GM12878 (cell line): Measurements from ENCODE around the gene SSPN. TPM values are rescaled to one million over a fixed set of nuclear protein-coding genes. Genes with fewer than 3 reads are reported as not detected.

ENCODE experiments used
- ATAC-seq: fragments of 200-7000 bp; cut with Tn5 transposase; 3 replicates; pipeline ENCODE4 v1.9.1; 2020; ENCODE audit warnings: mild to moderate bottlenecking, moderate library complexity
- BruUV-seq: library from RNA; stranded (reverse); fragments of 400-500 nt; replicated peaks from 2 replicates; lab custom pipeline; 2021; lab: Mats Ljungman, UMichigan
- CTCF ChIA-PET: fragments of 300-600 bp; sonication (Branson Sonifier 250); formaldehyde crosslinking; extraction: SDS; loops from one replicate; lab custom pipeline; 2021; ENCODE audit warnings: inconsistent platforms; lab: Yijun Ruan, JAX
- POLR2A ChIA-PET: fragments of 350-600 bp; formaldehyde crosslinking; extraction: SDS; loops from one replicate; lab custom pipeline; 2021; ENCODE audit warnings: inconsistent platforms; lab: Charles Lee
- RAD21 ChIA-PET: fragments of 300-600 bp; sonication (Branson Sonifier 250); formaldehyde crosslinking; loops from one replicate; lab custom pipeline; 2023; ENCODE audit warnings: antibody characterized with exemption; ENCODE audit not compliant: unreplicated experiment; lab: Charles Lee
- SMC1A ChIA-PET: fragments of 300-600 bp; sonication (Branson Sonifier 250); formaldehyde crosslinking; loops from one replicate; lab custom pipeline; 2023; ENCODE audit not compliant: unreplicated experiment, uncharacterized antibody; lab: Charles Lee
- DNase-seq: peaks from one replicate; pipeline ENCODE4 v3.0.0-alpha.2; 2011; ENCODE audit warnings: low read depth, low spot score
- FAIRE-seq: peaks from 3 replicates; lab custom pipeline; 2011; peaks lifted over from hg19 to GRCh38; lab: Jason Lieb, UNC
- H2AFZ ChIP-seq: 2 replicates; pipeline ENCODE4 v1.6.0; 2011; ENCODE audit warnings: low read depth, low read length, control low read depth; ENCODE audit not compliant: control insufficient read depth
- H3K27ac ChIP-seq: 2 replicates; pipeline ENCODE4 v1.5.1; 2011; ENCODE audit warnings: control low read depth; ENCODE audit not compliant: control insufficient read depth, insufficient read depth
- H3K27me3 ChIP-seq, 2 experiments: replicated peaks in 1 of 2; 2 replicates each; pipeline versions ENCODE4 v1.6.0 to v1.6.1; 2011; ENCODE audit warnings: low read length in 1 of 2; ENCODE audit not compliant: control insufficient read depth in 2 of 2, insufficient read depth in 2 of 2
- H3K36me3 ChIP-seq, 2 experiments: 2 replicates each; pipeline ENCODE4 v1.5.1; 2011; ENCODE audit warnings: low read length in 1 of 2; ENCODE audit not compliant: control insufficient read depth in 2 of 2, insufficient read depth in 2 of 2
- H3K4me1 ChIP-seq: 2 replicates; pipeline ENCODE4 v1.6.1; 2011; ENCODE audit warnings: mild to moderate bottlenecking, low read length, moderate library complexity, mixed read lengths; ENCODE audit not compliant: control insufficient read depth, insufficient read depth
- H3K4me2 ChIP-seq: 2 replicates; pipeline ENCODE4 v1.6.0; 2011; ENCODE audit warnings: control low read depth; ENCODE audit not compliant: control insufficient read depth, insufficient read depth
- H3K4me3 ChIP-seq: fragments of 200-600 bp; sonication (generic); 2 replicates; pipeline ENCODE4 v1.5.1; 2016
- H3K79me2 ChIP-seq: 2 replicates; pipeline ENCODE4 v1.6.0; 2011; ENCODE audit warnings: low read length; ENCODE audit not compliant: control insufficient read depth, insufficient read depth
- H3K9ac ChIP-seq: 2 replicates; pipeline ENCODE4 v1.8.0; 2011; ENCODE audit warnings: low read length, control low read depth, mixed read lengths; ENCODE audit not compliant: control insufficient read depth, insufficient read depth
- H3K9me3 ChIP-seq: replicated peaks from 3 replicates; pipeline ENCODE4 v1.5.1; 2011; ENCODE audit warnings: mild to moderate bottlenecking, low read length; ENCODE audit not compliant: control insufficient read depth, insufficient read depth
- H4K20me1 ChIP-seq: 2 replicates; pipeline ENCODE4 v1.6.0; 2011; ENCODE audit not compliant: control insufficient read depth, insufficient read depth
- BHLHE40 ChIP-seq, 2 experiments: fragments of 450-650 bp in 1 of 2; IDR thresholded peaks; 2 replicates each; pipeline ENCODE4 v1.6.1; 2011 to 2017; ENCODE audit warnings: low read depth in 2 of 2, borderline replicate concordance in 1 of 2, improper control_type of control experiment in 1 of 2, low read length in 1 of 2, mild to moderate bottlenecking in 1 of 2
- CREB1 ChIP-seq: IDR thresholded peaks from 2 replicates; pipeline ENCODE4 v1.6.1; 2012; ENCODE audit warnings: low read depth, mild to moderate bottlenecking, inconsistent platforms
- HDAC2 ChIP-seq: fragments of 200-600 bp; sonication (generic); IDR thresholded peaks from 2 replicates; pipeline ENCODE4 v1.6.1; 2017
- MYB ChIP-seq: fragments of 150-350 bp; IDR thresholded peaks from 2 replicates; pipeline ENCODE4 v1.6.1; 2014; ENCODE audit warnings: mild to moderate bottlenecking, low read depth, low read length, borderline replicate concordance
- RELA ChIP-seq: fragments of 450-650 bp; IDR thresholded peaks from 2 replicates; pipeline ENCODE4 v1.8.0; 2014; ENCODE audit warnings: borderline replicate concordance; ENCODE audit not compliant: partially characterized antibody
- in situ Hi-C: fragments of 300-500 bp; cut with MboI; formaldehyde crosslinking; loops from 9 replicates; pipeline ENCODE4 v1.14.3; 2018; ENCODE audit warnings: mixed read lengths
- intact Hi-C: fragments of 100-400 bp; cut with micrococcal nuclease; formaldehyde crosslinking; loops from one replicate; pipeline ENCODE4 v1.14.2; 2022; ENCODE audit not compliant: unreplicated experiment
- polyA plus RNA-seq, 11 experiments: library from polyadenylated mRNA; depleted of rRNA in 4 of 11; unstranded in 6 of 11; stranded (reverse) in 5 of 11; fragments of >200 nt; fragmentation: Nextera tagmentation in 4 of 11; fragmentation: Illumina TruSeq in 1 of 11; extraction: Ambion mirVana in 4 of 11; extraction: Trizol in 1 of 11; gene quantifications; 1 replicate in 1 of 11; 2 replicates in 10 of 11; pipeline versions ENCODE4 v1.2.1 to v1.2.3, GENCODE V29; 2011 to 2016; ENCODE audit warnings: inconsistent platforms in 2 of 11, missing spikeins in 2 of 11, low read depth in 1 of 11
- total RNA-seq, 4 experiments: library from RNA; depleted of rRNA in 3 of 4; stranded (reverse); fragments of >200 nt in 3 of 4; fragmentation: Illumina TruSeq in 1 of 4; extraction: Trizol in 1 of 4; gene quantifications; 2 replicates each; pipeline versions ENCODE4 v1.2.1 to v1.2.3, GENCODE V29; 2013 to 2021
- TF ChIP-seq, protein P1 (sequence below): fragments of 450-650 bp; formaldehyde crosslinking; IDR thresholded peaks from 2 replicates; pipeline ENCODE4 v1.5.0; 2022; ENCODE audit warnings: mild to moderate bottlenecking, missing genetic modification characterization

The SSPN gene
- total and polyA plus RNA-seq, 10 of the 15 experiments (the other 5 are each of a cell fraction or from before 2014, with no cell fraction given): 0.04 to 0.41 (median 0.28) TPM; not detected in 5

DNA sequence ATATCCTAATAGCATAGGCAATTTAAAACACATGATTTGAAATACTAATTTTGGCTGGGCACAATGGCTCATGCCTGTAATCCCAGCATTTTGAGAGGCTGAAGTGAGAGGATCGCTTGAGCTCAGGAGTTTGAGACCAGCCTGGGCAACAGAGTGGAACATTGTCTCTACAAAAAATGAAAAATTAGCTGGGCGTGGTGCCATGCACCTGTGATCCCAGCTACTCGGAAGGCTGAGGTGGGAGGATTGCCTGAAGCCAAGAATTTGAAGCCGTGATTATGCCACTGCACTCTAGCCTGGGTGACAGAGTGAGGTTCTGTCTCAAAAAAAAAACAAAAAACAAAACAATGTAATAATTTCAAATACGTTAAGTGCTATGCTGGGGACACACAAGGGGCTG is 83.3 kb downstream of the SSPN start (continued):
- TF ChIP-seq MYB: no peak

DNA sequence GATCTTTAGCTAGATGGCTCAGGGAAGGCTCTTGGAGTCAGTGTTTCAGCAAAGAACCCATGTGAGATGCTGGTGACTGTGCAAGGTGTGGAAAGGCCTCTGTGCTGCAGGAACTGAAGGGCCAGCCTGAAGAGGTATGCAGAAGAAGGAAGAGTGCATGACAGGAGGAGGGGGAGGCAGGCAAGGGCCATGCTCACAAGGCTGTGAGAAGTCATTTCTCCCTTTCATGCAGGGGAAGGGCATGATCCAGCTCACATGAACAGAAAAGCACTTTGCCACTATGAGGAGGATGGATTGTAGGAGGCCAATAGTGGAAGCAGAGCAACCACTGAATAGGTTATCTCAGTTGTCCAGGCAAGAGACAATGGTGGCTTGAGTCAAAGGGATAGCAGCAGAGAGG is 83.7 kb downstream of the SSPN start:
- POLR2A ChIA-PET: interaction anchor here (0.6 to 1.1 kb wide), 2 partner anchors 10 to 190 kb away, joined by 3 read pairs; no protein-coding TSS in a partner anchor
- no TSS peak for BruUV-seq
- H3K36me3 ChIP-seq: no peaks in the 10 kb centered on the region
- RAD21 ChIA-PET: interaction anchor here (0.5 to 2.0 kb wide), 6 partner anchors 9 to 123 kb away, joined by 3 to 7 read pairs (median 4); no protein-coding TSS in a partner anchor
- H3K4me1 ChIP-seq: peaks cover 16% of the 10 kb centered on the region
- no peaks in the 10 kb centered on the region for H4K20me1 ChIP-seq
- in situ Hi-C loops (no loop called here), intact Hi-C loops (no loop called here)
- H3K79me2 ChIP-seq: no peaks in the 10 kb centered on the region
- SMC1A ChIA-PET: interaction anchor here (0.5 to 11.8 kb wide), 9 partner anchors 9 to 131 kb away, joined by 3 to 203 read pairs (median 7); no protein-coding TSS in a partner anchor
- no peak overlapping the region for H3K4me2 ChIP-seq
- H3K9ac ChIP-seq: no peak overlapping the region
- ATAC-seq (no peak), FAIRE-seq (no peak), DNase-seq (no peak)
- H3K27ac ChIP-seq: no peak overlapping the region
- H3K27me3 ChIP-seq: no peaks in the 10 kb centered on the region
- no peak overlapping the region for H3K4me3 ChIP-seq
- no peaks in the 10 kb centered on the region for H3K9me3 ChIP-seq
- H2AFZ ChIP-seq: no peak overlapping the region
- no peak for TF ChIP-seq CREB1
- TF ChIP-seq HDAC2: no peak
- no peak for TF ChIP-seq RELA
- no peak for TF ChIP-seq BHLHE40 (IDR thresholded peaks at IDR 0.05; ENCODE audit: borderline replicate concordance in 1 of 2, low read depth in 2 of 2, low read length in 1 of 2)
- TF ChIP-seq, protein P1, sequence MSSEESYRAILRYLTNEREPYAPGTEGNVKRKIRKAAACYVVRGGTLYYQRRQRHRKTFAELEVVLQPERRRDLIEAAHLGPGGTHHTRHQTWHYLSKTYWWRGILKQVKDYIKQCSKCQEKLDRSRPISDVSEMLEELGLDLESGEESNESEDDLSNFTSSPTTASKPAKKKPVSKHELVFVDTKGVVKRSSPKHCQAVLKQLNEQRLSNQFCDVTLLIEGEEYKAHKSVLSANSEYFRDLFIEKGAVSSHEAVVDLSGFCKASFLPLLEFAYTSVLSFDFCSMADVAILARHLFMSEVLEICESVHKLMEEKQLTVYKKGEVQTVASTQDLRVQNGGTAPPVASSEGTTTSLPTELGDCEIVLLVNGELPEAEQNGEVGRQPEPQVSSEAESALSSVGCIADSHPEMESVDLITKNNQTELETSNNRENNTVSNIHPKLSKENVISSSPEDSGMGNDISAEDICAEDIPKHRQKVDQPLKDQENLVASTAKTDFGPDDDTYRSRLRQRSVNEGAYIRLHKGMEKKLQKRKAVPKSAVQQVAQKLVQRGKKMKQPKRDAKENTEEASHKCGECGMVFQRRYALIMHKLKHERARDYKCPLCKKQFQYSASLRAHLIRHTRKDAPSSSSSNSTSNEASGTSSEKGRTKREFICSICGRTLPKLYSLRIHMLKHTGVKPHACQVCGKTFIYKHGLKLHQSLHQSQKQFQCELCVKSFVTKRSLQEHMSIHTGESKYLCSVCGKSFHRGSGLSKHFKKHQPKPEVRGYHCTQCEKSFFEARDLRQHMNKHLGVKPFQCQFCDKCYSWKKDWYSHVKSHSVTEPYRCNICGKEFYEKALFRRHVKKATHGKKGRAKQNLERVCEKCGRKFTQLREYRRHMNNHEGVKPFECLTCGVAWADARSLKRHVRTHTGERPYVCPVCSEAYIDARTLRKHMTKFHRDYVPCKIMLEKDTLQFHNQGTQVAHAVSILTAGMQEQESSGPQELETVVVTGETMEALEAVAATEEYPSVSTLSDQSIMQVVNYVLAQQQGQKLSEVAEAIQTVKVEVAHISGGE (CRISPR knock-in tag): no peak
- CTCF ChIA-PET: interaction anchor here (0.9 to 1.2 kb wide), 2 partner anchors 10 to 152 kb away, joined by 3 read pairs; no protein-coding TSS in a partner anchor
